HG03025 (cell line): ENCODE data around the gene FLVCR1.
"Not testable (repeated sequence)": the region's sequence is repeated elsewhere in the genome, so short reads cannot be mapped to it uniquely, and the experiment has no call there.

Source experiments
- ATAC-seq: cut with Tn5 transposase; IDR thresholded peaks from one replicate; pipeline ENCODE4 v1.9.1; 2021; ENCODE audit warnings: mild to moderate bottlenecking, moderate library complexity; ENCODE audit not compliant: unreplicated experiment, low FRiP score

The FLVCR1 gene

GRCh38 chr1:212857992-212858460 lies at the start of gene FLVCR1:
Gene FLVCR1, plus strand, starts transcription at chr1:212858275. Its CDS starts 178 bp downstream, at chr1:212858453.
- ATAC-seq, result peak; percentile 92

GRCh38 chr1:212814537-212815334 lies 43.3 kb upstream of the FLVCR1 start:
- ATAC-seq, result no peak

GRCh38 chr1:212816567-212817278 lies 41.4 kb upstream of the FLVCR1 start:
- ATAC-seq, result no peak

GRCh38 chr1:212819726-212820125 lies 38.3 kb upstream of the FLVCR1 start:
- peak; percentile 39 for ATAC-seq

GRCh38 chr1:212820969-212821368 lies 37.1 kb upstream of the FLVCR1 start:
- no peak for ATAC-seq

GRCh38 chr1:212822956-212823355 lies 35.1 kb upstream of the FLVCR1 start:
- ATAC-seq, result no peak

GRCh38 chr1:212824201-212824600 lies 33.9 kb upstream of the FLVCR1 start:
- ATAC-seq, result no peak

- ATAC-seq, result no peak
Observed at GRCh38 chr1:212825798-212826452, 32.1 kb upstream of the FLVCR1 start.

- ATAC-seq, result no peak
Observed at GRCh38 chr1:212827171-212827776, 30.8 kb upstream of the FLVCR1 start.

- ATAC-seq, result no peak
Observed at GRCh38 chr1:212827831-212828278, 30.2 kb upstream of the FLVCR1 start.

- ATAC-seq, result no peak
Observed at GRCh38 chr1:212828395-212828794, 29.7 kb upstream of the FLVCR1 start.

GRCh38 chr1:212833211-212834207 lies 24.6 kb upstream of the FLVCR1 start:
- ATAC-seq, result not testable (repeated sequence)

- ATAC-seq, result no peak
Observed at GRCh38 chr1:212838145-212838544, 19.9 kb upstream of the FLVCR1 start.

GRCh38 chr1:212844521-212844920 lies 13.6 kb upstream of the FLVCR1 start:
- ATAC-seq, result not testable (repeated sequence)

- ATAC-seq, result no peak
Observed at GRCh38 chr1:212847549-212847948, 10.5 kb upstream of the FLVCR1 start, which contains the start of gene SPATA45. Gene SPATA45, minus strand, starts transcription at chr1:212847649. Its CDS starts 11,500 bp downstream, at chr1:212836149.

- no peak for ATAC-seq
Observed at GRCh38 chr1:212852105-212852688, 5.9 kb upstream of the FLVCR1 start.

GRCh38 chr1:212853658-212854057 lies 4.4 kb upstream of the FLVCR1 start:
- ATAC-seq, result no peak

- no peak for ATAC-seq
Observed at GRCh38 chr1:212856755-212857154, 1.3 kb upstream of the FLVCR1 start.
